HEK293 (cell line): ENCODE results near the gene DOCK7.

ENCODE experiments used
- HOXA7 ChIP-seq: sonication (generic); formaldehyde crosslinking; IDR thresholded peaks from 2 replicates; pipeline ENCODE4 v1.8.1; 2022; ENCODE audit warnings: missing genetic modification reagents, borderline replicate concordance
- HOXD13 ChIP-seq: sonication (generic); formaldehyde crosslinking; IDR thresholded peaks from 2 replicates; pipeline ENCODE4 v1.8.0; 2022; ENCODE audit warnings: missing genetic modification reagents, borderline replicate concordance
- IKZF3 ChIP-seq: fragments of 450-650 bp; IDR thresholded peaks from 2 replicates; pipeline ENCODE4 v1.5.0; 2018; ENCODE audit warnings: missing biosample characterization, mild to moderate bottlenecking, missing genetic modification characterization, moderate library complexity
- KLF10 ChIP-seq: fragments of 450-650 bp; IDR thresholded peaks from 2 replicates; pipeline ENCODE4 v1.5.1; 2018; ENCODE audit warnings: missing biosample characterization, mild to moderate bottlenecking, missing genetic modification characterization
- WT1 ChIP-seq: fragments of 450-650 bp; formaldehyde crosslinking; IDR thresholded peaks from 2 replicates; pipeline ENCODE4 v1.5.1; 2016; ENCODE audit warnings: missing biosample characterization, missing genetic modification characterization
- ZBTB48 ChIP-seq: fragments of 450-650 bp; formaldehyde crosslinking; IDR thresholded peaks from 2 replicates; pipeline ENCODE4 v1.5.1; 2016; ENCODE audit warnings: missing biosample characterization, missing genetic modification characterization
- ZFP69B ChIP-seq: fragments of 450-650 bp; formaldehyde crosslinking; IDR thresholded peaks from 2 replicates; pipeline ENCODE4 v1.5.1; 2016; ENCODE audit warnings: missing biosample characterization, missing genetic modification characterization
- ZIC2 ChIP-seq: fragments of 450-650 bp; formaldehyde crosslinking; IDR thresholded peaks from 2 replicates; pipeline ENCODE4 v1.5.1; 2016; ENCODE audit warnings: missing biosample characterization, missing genetic modification characterization
- ZNF114 ChIP-seq: fragments of 450-650 bp; formaldehyde crosslinking; IDR thresholded peaks from 2 replicates; pipeline ENCODE4 v1.5.0; 2017; ENCODE audit warnings: missing biosample characterization, missing genetic modification characterization
- ZNF132 ChIP-seq: fragments of 450-650 bp; formaldehyde crosslinking; IDR thresholded peaks from 2 replicates; pipeline ENCODE4 v1.5.1; 2017; ENCODE audit warnings: missing biosample characterization, missing genetic modification characterization, borderline replicate concordance
- ZNF138 ChIP-seq: fragments of 450-650 bp; formaldehyde crosslinking; IDR thresholded peaks from 2 replicates; pipeline ENCODE4 v1.5.1; 2016; ENCODE audit warnings: missing biosample characterization, missing genetic modification characterization, borderline replicate concordance
- ZNF169 ChIP-seq: fragments of 450-650 bp; formaldehyde crosslinking; IDR thresholded peaks from 2 replicates; pipeline ENCODE4 v1.5.1; 2016; ENCODE audit warnings: missing biosample characterization, missing genetic modification characterization
- ZNF175 ChIP-seq: fragments of 450-650 bp; formaldehyde crosslinking; IDR thresholded peaks from 2 replicates; pipeline ENCODE4 v1.5.1; 2016; ENCODE audit warnings: missing biosample characterization, missing genetic modification characterization
- ZNF214 ChIP-seq: fragments of 450-650 bp; formaldehyde crosslinking; IDR thresholded peaks from 2 replicates; pipeline ENCODE4 v1.5.1; 2017; ENCODE audit warnings: missing biosample characterization, mild to moderate bottlenecking, missing genetic modification characterization, borderline replicate concordance
- ZNF274 ChIP-seq, 2 experiments: fragments of 200-500 bp in 1 of 2; fragments of 450-650 bp in 1 of 2; sonication (Bioruptor generic) in 1 of 2; formaldehyde crosslinking in 1 of 2; IDR thresholded peaks; 2 replicates each; pipeline versions ENCODE4 v1.5.1 to v1.6.1; 2014 to 2016; ENCODE audit warnings: borderline replicate concordance in 1 of 2, inconsistent platforms in 1 of 2, low read length in 1 of 2, missing biosample characterization in 1 of 2, missing genetic modification characterization in 1 of 2
- ZNF324 ChIP-seq: fragments of 450-650 bp; formaldehyde crosslinking; IDR thresholded peaks from 2 replicates; pipeline ENCODE4 v1.5.1; 2016; ENCODE audit warnings: missing biosample characterization, missing genetic modification characterization
- ZNF354C ChIP-seq: fragments of 450-650 bp; formaldehyde crosslinking; IDR thresholded peaks from 2 replicates; pipeline ENCODE4 v1.5.1; 2016; ENCODE audit warnings: missing biosample characterization, missing genetic modification characterization, low read depth, borderline replicate concordance
- ZNF416 ChIP-seq: fragments of 450-650 bp; formaldehyde crosslinking; IDR thresholded peaks from 2 replicates; pipeline ENCODE4 v1.5.1; 2016; ENCODE audit warnings: missing biosample characterization, missing genetic modification characterization
- ZNF549 ChIP-seq: fragments of 450-650 bp; IDR thresholded peaks from 2 replicates; pipeline ENCODE4 v1.5.1; 2018; ENCODE audit warnings: missing biosample characterization, missing genetic modification characterization, mild to moderate bottlenecking, inconsistent platforms, moderate library complexity
- ZNF664 ChIP-seq: fragments of 450-650 bp; formaldehyde crosslinking; IDR thresholded peaks from 2 replicates; pipeline ENCODE4 v1.5.1; 2016; ENCODE audit warnings: missing biosample characterization, missing genetic modification characterization
- ZNF843 ChIP-seq: fragments of 450-650 bp; formaldehyde crosslinking; IDR thresholded peaks from 2 replicates; pipeline ENCODE4 v1.5.1; 2016; ENCODE audit warnings: missing biosample characterization, missing genetic modification characterization
- ZSCAN16 ChIP-seq: fragments of 450-650 bp; formaldehyde crosslinking; IDR thresholded peaks from 2 replicates; pipeline ENCODE4 v1.5.1; 2016; ENCODE audit warnings: missing biosample characterization, missing genetic modification characterization
- TF ChIP-seq, protein P1 (sequence below): fragments of 450-650 bp; formaldehyde crosslinking; IDR thresholded peaks from 2 replicates; pipeline ENCODE4 v1.5.1; 2016; ENCODE audit warnings: missing biosample characterization, missing genetic modification characterization, borderline replicate concordance
- TF ChIP-seq, protein P2 (sequence below): fragments of 450-650 bp; formaldehyde crosslinking; IDR thresholded peaks from 2 replicates; pipeline ENCODE4 v1.5.1; 2017; ENCODE audit warnings: missing biosample characterization, mild to moderate bottlenecking, missing genetic modification characterization, moderate library complexity
- TF ChIP-seq, protein P3 (sequence below): fragments of 450-650 bp; formaldehyde crosslinking; IDR thresholded peaks from 2 replicates; pipeline ENCODE4 v1.5.1; 2016; ENCODE audit warnings: missing biosample characterization, missing genetic modification characterization
- TF ChIP-seq, protein P4 (sequence below): fragments of 450-650 bp; formaldehyde crosslinking; IDR thresholded peaks from 2 replicates; pipeline ENCODE4 v1.5.1; 2016; ENCODE audit warnings: missing biosample characterization, missing genetic modification characterization
- TF ChIP-seq, protein P5 (sequence below): sonication (generic); formaldehyde crosslinking; IDR thresholded peaks from 2 replicates; pipeline ENCODE4 v1.8.1; 2022; ENCODE audit warnings: mild to moderate bottlenecking, moderate library complexity, missing genetic modification reagents
- TF ChIP-seq, protein P6 (sequence below): fragments of 450-650 bp; formaldehyde crosslinking; IDR thresholded peaks from 2 replicates; pipeline ENCODE4 v1.5.1; 2016; ENCODE audit warnings: missing biosample characterization, missing genetic modification characterization, low read depth
- TF ChIP-seq, protein P7 (sequence below): fragments of 450-650 bp; formaldehyde crosslinking; IDR thresholded peaks from 2 replicates; pipeline ENCODE4 v1.5.1; 2017; ENCODE audit warnings: missing biosample characterization, missing genetic modification characterization

DOCK7 gene

DNA sequence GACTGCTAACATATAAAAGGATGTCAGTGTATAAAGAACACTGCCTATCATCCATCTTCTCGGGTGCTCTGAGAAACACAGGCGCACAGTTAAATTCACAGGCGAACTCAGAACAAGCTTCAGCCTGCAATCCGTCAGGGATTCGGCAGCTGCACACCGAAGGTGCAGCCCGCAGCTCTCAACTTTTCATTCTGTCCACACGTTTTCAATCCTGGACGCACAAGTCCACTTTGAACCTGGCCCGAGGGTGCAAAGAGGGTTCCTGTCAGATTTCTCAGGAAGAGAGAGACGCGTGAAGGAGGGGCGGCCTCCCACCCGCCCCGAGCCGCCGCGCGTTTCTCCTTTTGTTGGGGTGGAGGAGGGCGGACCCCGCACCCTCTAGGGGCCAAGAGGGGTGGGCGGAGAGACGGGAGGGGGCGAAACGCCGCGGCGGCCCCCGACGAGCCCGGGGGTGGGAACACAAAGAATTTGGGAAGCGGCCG is 724 bp downstream of the DOCK7 start (continued):
- TF ChIP-seq ZNF843 (tag by site-specific recombination) (no peak), IKZF3 (no peak), ZSCAN16 (tag by site-specific recombination) (peak; percentile 56; the same call in 1 of the 2 replicates), ZNF324 (tag by site-specific recombination) (no peak), ZNF175 (tag by site-specific recombination) (no peak), ZIC2 (tag by site-specific recombination) (no peak), HOXD13 (CRISPR knock-in tag) (no peak), WT1 (tag by site-specific recombination) (no peak), ZNF114 (tag by site-specific recombination) (no peak), HOXA7 (CRISPR knock-in tag) (no peak), ZNF664 (tag by site-specific recombination) (no peak), ZNF354C (tag by site-specific recombination) (no peak), ZFP69B (tag by site-specific recombination) (no peak), ZNF214 (tag by site-specific recombination) (no peak), ZNF169 (tag by site-specific recombination) (no peak), ZNF274 (IDR thresholded peaks at IDR 0.05; ENCODE audit: low read length) (no peak), ZNF274 (tag by site-specific recombination; IDR thresholded peaks at IDR 0.05; ENCODE audit: borderline replicate concordance) (no peak), ZNF549 (tag by site-specific recombination) (no peak), ZNF138 (no peak), ZBTB48 (tag by site-specific recombination) (peak; percentile 30; the same call in 1 of the 2 replicates), ZNF132 (tag by site-specific recombination) (no peak), KLF10 (no peak), ZNF416 (tag by site-specific recombination) (no peak)
- TF ChIP-seq, protein P1, sequence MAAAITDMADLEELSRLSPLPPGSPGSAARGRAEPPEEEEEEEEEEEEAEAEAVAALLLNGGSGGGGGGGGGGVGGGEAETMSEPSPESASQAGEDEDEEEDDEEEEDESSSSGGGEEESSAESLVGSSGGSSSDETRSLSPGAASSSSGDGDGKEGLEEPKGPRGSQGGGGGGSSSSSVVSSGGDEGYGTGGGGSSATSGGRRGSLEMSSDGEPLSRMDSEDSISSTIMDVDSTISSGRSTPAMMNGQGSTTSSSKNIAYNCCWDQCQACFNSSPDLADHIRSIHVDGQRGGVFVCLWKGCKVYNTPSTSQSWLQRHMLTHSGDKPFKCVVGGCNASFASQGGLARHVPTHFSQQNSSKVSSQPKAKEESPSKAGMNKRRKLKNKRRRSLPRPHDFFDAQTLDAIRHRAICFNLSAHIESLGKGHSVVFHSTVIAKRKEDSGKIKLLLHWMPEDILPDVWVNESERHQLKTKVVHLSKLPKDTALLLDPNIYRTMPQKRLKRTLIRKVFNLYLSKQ = no peak
- TF ChIP-seq, protein P2, sequence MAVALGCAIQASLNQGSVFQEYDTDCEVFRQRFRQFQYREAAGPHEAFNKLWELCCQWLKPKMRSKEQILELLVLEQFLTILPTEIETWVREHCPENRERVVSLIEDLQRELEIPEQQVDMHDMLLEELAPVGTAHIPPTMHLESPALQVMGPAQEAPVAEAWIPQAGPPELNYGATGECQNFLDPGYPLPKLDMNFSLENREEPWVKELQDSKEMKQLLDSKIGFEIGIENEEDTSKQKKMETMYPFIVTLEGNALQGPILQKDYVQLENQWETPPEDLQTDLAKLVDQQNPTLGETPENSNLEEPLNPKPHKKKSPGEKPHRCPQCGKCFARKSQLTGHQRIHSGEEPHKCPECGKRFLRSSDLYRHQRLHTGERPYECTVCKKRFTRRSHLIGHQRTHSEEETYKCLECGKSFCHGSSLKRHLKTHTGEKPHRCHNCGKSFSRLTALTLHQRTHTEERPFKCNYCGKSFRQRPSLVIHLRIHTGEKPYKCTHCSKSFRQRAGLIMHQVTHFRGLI (tag by site-specific recombination) = no peak
- TF ChIP-seq, protein P3, sequence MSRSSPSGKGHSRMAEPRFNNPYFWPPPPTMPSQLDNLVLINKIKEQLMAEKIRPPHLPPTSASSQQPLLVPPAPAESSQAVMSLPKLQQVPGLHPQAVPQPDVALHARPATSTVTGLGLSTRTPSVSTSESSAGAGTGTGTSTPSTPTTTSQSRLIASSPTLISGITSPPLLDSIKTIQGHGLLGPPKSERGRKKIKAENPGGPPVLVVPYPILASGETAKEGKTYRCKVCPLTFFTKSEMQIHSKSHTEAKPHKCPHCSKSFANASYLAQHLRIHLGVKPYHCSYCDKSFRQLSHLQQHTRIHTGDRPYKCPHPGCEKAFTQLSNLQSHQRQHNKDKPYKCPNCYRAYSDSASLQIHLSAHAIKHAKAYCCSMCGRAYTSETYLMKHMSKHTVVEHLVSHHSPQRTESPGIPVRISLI (tag by site-specific recombination) = no peak
- TF ChIP-seq, protein P4, sequence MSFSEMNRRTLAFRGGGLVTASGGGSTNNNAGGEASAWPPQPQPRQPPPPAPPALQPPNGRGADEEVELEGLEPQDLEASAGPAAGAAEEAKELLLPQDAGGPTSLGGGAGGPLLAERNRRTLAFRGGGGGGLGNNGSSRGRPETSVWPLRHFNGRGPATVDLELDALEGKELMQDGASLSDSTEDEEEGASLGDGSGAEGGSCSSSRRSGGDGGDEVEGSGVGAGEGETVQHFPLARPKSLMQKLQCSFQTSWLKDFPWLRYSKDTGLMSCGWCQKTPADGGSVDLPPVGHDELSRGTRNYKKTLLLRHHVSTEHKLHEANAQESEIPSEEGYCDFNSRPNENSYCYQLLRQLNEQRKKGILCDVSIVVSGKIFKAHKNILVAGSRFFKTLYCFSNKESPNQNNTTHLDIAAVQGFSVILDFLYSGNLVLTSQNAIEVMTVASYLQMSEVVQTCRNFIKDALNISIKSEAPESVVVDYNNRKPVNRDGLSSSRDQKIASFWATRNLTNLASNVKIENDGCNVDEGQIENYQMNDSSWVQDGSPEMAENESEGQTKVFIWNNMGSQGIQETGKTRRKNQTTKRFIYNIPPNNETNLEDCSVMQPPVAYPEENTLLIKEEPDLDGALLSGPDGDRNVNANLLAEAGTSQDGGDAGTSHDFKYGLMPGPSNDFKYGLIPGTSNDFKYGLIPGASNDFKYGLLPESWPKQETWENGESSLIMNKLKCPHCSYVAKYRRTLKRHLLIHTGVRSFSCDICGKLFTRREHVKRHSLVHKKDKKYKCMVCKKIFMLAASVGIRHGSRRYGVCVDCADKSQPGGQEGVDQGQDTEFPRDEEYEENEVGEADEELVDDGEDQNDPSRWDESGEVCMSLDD (tag by site-specific recombination) = no peak
- TF ChIP-seq, protein P5, sequence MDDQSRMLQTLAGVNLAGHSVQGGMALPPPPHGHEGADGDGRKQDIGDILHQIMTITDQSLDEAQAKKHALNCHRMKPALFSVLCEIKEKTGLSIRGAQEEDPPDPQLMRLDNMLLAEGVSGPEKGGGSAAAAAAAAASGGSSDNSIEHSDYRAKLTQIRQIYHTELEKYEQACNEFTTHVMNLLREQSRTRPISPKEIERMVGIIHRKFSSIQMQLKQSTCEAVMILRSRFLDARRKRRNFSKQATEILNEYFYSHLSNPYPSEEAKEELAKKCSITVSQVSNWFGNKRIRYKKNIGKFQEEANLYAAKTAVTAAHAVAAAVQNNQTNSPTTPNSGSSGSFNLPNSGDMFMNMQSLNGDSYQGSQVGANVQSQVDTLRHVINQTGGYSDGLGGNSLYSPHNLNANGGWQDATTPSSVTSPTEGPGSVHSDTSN (CRISPR knock-in tag) = no peak
- TF ChIP-seq, protein P6, sequence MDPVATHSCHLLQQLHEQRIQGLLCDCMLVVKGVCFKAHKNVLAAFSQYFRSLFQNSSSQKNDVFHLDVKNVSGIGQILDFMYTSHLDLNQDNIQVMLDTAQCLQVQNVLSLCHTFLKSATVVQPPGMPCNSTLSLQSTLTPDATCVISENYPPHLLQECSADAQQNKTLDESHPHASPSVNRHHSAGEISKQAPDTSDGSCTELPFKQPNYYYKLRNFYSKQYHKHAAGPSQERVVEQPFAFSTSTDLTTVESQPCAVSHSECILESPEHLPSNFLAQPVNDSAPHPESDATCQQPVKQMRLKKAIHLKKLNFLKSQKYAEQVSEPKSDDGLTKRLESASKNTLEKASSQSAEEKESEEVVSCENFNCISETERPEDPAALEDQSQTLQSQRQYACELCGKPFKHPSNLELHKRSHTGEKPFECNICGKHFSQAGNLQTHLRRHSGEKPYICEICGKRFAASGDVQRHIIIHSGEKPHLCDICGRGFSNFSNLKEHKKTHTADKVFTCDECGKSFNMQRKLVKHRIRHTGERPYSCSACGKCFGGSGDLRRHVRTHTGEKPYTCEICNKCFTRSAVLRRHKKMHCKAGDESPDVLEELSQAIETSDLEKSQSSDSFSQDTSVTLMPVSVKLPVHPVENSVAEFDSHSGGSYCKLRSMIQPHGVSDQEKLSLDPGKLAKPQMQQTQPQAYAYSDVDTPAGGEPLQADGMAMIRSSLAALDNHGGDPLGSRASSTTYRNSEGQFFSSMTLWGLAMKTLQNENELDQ = no peak
- TF ChIP-seq, protein P7, sequence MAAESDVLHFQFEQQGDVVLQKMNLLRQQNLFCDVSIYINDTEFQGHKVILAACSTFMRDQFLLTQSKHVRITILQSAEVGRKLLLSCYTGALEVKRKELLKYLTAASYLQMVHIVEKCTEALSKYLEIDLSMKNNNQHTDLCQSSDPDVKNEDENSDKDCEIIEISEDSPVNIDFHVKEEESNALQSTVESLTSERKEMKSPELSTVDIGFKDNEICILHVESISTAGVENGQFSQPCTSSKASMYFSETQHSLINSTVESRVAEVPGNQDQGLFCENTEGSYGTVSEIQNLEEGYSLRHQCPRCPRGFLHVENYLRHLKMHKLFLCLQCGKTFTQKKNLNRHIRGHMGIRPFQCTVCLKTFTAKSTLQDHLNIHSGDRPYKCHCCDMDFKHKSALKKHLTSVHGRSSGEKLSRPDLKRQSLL (tag by site-specific recombination) = no peak
